BJ (cell line): Measurements from ENCODE around the gene NR3C1. TPM values are rescaled to one million over a fixed set of nuclear protein-coding genes. Genes with fewer than 3 reads are reported as not detected.

ENCODE experiments used
- CTCF ChIA-PET: fragments of 350-600 bp; formaldehyde crosslinking; extraction: SDS; loops from one replicate; lab custom pipeline; 2021; ENCODE audit warnings: antibody characterized with exemption, inconsistent platforms; lab: Yijun Ruan, JAX
- POLR2A ChIA-PET: fragments of 300-600 bp; sonication (Branson Sonifier 250); formaldehyde crosslinking; extraction: SDS; loops from one replicate; lab custom pipeline; 2021; ENCODE audit warnings: antibody characterized with exemption; lab: Charles Lee
- DNase-seq: peaks from one replicate; pipeline ENCODE4 v3.0.0-alpha.2; 2011; ENCODE audit warnings: low read depth
- H3K27me3 ChIP-seq: 2 replicates; pipeline ENCODE4 v1.6.0; 2011; ENCODE audit warnings: low read length; ENCODE audit not compliant: control insufficient read depth, insufficient read depth
- H3K36me3 ChIP-seq: 2 replicates; pipeline ENCODE4 v1.5.1; 2011; ENCODE audit warnings: low read length; ENCODE audit not compliant: control insufficient read depth, insufficient read depth
- H3K4me3 ChIP-seq: 2 replicates; pipeline ENCODE4 v1.5.1; 2011; ENCODE audit warnings: low read depth, mild to moderate bottlenecking, control low read depth, low read length
- CTCF ChIP-seq: IDR thresholded peaks from 2 replicates; pipeline ENCODE4 v1.5.1; 2011; ENCODE audit warnings: low read depth, mild to moderate bottlenecking, control low read depth, inconsistent platforms, low read length, moderate library complexity; ENCODE audit not compliant: insufficient read depth
- polyA plus RNA-seq: library from polyadenylated mRNA; depleted of rRNA; stranded (reverse); fragments of >200 nt; gene quantifications from 2 replicates; pipeline ENCODE4 v1.2.3, GENCODE V29; 2011

Gene NR3C1
- polyA plus RNA-seq, 1 experiment, result 22.4 TPM

- CTCF ChIA-PET, result interaction anchor here (0.6 to 1.0 kb wide), 3 partner anchors 11 to 869 kb away, joined by 3 to 4 read pairs (median 3); no protein-coding TSS in a partner anchor
These were observed 42.0 kb downstream of the NR3C1 start for GRCh38 chr5:143361438-143361837.

DNA sequence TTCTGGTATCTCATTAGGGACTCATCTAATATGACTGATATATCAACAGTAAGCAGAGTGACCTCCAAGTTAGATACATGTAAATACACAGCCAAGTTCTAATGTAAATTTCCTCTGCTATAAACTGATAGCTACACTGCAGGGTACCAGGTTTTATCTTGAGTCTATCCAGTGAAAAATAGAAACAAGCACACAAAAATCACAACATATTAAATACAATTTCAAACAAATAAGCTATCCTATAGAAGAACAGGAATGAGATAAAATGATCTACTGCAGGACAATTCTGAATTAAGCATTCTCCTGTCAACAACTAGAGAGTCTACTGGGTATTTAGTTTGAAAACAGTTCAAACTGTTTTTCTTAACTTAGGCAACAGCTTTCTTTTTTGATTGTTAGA is 42.7 kb downstream of the NR3C1 start:
- no peak for DNase-seq
- Histone ChIP-seq H3K36me3 (no peaks in the 10 kb centered on the region), H3K27me3 (no peaks in the 10 kb centered on the region), H3K4me3 (no peak overlapping the region)
- no peak for TF ChIP-seq CTCF
- POLR2A ChIA-PET, result no interaction called here
- CTCF ChIA-PET, result interaction anchor here (0.7 kb wide), 1 partner anchor 11 kb away, joined by 3 read pairs; no protein-coding TSS in a partner anchor

More at GRCh38 chr5:143361438-143361837, 42.0 kb downstream of the NR3C1 start:
- TF ChIP-seq CTCF, result no peak
- H3K4me3 ChIP-seq, result no peak overlapping the region
- POLR2A ChIA-PET, result no interaction called here
- H3K36me3 ChIP-seq, result no peaks in the 10 kb centered on the region
- no peaks in the 10 kb centered on the region for H3K27me3 ChIP-seq
- no peak for DNase-seq

- POLR2A ChIA-PET, result no interaction called here
- Histone ChIP-seq H3K4me3 (no peak overlapping the region), H3K27me3 (no peaks in the 10 kb centered on the region), H3K36me3 (no peaks in the 10 kb centered on the region)
- TF ChIP-seq CTCF, result no peak
- no peak for DNase-seq
- CTCF ChIA-PET, result no interaction called here
These were observed 43.6 kb downstream of the NR3C1 start for GRCh38 chr5:143359869-143360268.

DNA sequence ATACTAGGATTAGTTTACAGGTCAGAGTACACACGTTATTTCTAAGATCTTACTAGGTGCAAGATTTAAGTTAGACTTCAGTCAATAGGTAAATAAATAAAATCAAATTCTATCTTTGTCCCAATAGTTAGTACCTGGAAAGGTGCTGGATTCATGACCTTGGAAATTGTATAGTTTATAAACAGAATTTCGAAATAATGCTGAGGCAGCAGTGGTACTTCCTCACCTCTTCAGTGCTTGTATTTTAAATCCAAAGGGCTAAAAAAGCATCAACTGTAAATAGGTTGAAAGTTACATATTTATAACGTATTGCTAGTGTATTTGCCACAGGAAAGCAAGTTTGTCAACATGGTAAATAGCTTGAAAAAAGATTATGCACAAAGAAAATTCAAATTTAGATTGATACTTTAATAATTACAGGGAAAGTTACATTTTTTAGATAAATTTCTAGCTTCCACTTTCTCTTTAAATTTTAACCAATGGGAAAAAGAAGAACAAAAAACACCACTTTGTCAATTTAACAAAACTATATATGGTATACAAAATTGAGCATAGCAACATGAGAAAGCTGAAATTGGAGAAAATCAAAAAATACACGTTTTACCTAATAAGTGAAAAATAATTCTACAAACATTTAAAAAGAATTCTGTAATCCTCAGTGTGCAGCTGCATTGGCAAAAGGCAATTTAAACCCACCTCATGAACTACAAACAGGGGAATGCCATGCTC is 46.5 kb downstream of the NR3C1 start:
- DNase-seq, result no peak
- no peak for TF ChIP-seq CTCF
- Histone ChIP-seq H3K36me3 (no peaks in the 10 kb centered on the region), H3K27me3 (no peaks in the 10 kb centered on the region), H3K4me3 (no peak overlapping the region)
- ChIA-PET CTCF (no interaction called here), POLR2A (no interaction called here)

- H3K36me3 ChIP-seq, result no peaks in the 10 kb centered on the region
- ChIA-PET CTCF (interaction anchor here (0.7 kb wide), 1 partner anchor 614 kb away, joined by 3 read pairs; no protein-coding TSS in a partner anchor), POLR2A (no interaction called here)
- H3K27me3 ChIP-seq, result no peaks in the 10 kb centered on the region
- no peak for TF ChIP-seq CTCF
- DNase-seq, result peak; percentile 60
- H3K4me3 ChIP-seq, result no peak overlapping the region
These were observed 47.8 kb downstream of the NR3C1 start for GRCh38 chr5:143355710-143356109.
